Measurements from ENCODE around the gene ADRA2B. TPM values are rescaled to one million over a fixed set of nuclear protein-coding genes. Genes with fewer than 3 reads are reported as not detected.
"Not testable (repeated sequence)": the region's sequence is repeated elsewhere in the genome, so short reads cannot be mapped to it uniquely, and the experiment has no call there.

Gene ADRA2B
- total and polyA plus RNA-seq, 2 donors (not counting 3 experiments of a cell fraction or from before 2014, with no cell fraction given), result not detected

DNA sequence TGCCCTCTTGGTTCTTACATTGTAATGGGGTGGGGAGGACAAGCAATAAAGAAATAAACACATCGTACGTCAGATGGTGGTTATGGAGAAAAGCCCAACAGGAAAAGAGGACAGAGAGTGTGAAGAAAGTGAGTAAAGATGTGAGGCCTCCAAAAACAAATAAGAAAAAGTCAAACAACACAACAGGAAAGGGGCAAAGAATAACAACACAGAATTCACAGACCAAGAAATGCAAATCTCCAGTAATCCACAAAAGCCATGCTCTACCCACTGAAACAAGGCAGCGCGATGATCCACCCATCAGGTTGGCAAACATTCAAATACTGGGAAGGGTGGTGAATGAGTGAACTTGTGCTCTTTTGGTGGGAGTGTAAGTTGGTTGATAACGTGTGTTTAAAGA is 45.5 kb upstream of the ADRA2B start:
- no peak overlapping the region for H3K4me2 ChIP-seq (ENCODE audit: insufficient read depth, low read length)
- ChIA-PET POLR2A (no interaction called here), CTCF (interaction anchor here (2.0 kb wide), 1 partner anchor 13 kb away, joined by 16 read pairs; no protein-coding TSS in a partner anchor)
- no peak overlapping the region for H3K4me3 ChIP-seq (replicated peaks in 1 of 3; ENCODE audit: insufficient read depth in 1 of 3, low read depth in 1 of 3, low read length in 3 of 3)
- no TSS peak for BruUV-seq (replicated peaks)
- no peaks in the 10 kb centered on the region for H4K20me1 ChIP-seq (replicated peaks; ENCODE audit: control insufficient read depth, extremely low read depth, insufficient read depth, low read length)
- no peaks in the 10 kb centered on the region for H3K9me3 ChIP-seq (replicated peaks; ENCODE audit: control insufficient read depth, insufficient read depth, low read length)
- H3K9me1 ChIP-seq (replicated peaks; ENCODE audit: control insufficient read depth, extremely low read depth, insufficient read depth, low read length), result no peaks in the 10 kb centered on the region
- no peak overlapping the region for H3K9ac ChIP-seq (replicated peaks; ENCODE audit: extremely low read depth, insufficient read depth, low read length)
- no peaks in the 10 kb centered on the region for H3K4me1 ChIP-seq (ENCODE audit: control insufficient read depth, extremely low read depth, insufficient read depth, low read length)
- no peak overlapping the region for H3K27ac ChIP-seq (ENCODE audit: insufficient read depth, low read depth, low read length)
- TF ChIP-seq MYC (IDR thresholded peaks at IDR 0.05; ENCODE audit: low read depth, low read length) (no peak), GATA2 (IDR thresholded peaks at IDR 0.05; ENCODE audit: insufficient read depth, insufficient read length, low read depth, low read length) (no peak), POLR2AphosphoS5 (IDR thresholded peaks at IDR 0.05; ENCODE audit: insufficient read depth, low read depth, low read length) (no peak)
- TF ChIP-seq, protein P1, sequence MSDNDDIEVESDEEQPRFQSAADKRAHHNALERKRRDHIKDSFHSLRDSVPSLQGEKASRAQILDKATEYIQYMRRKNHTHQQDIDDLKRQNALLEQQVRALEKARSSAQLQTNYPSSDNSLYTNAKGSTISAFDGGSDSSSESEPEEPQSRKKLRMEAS (IDR thresholded peaks at IDR 0.05; ENCODE audit: insufficient read depth, insufficient read length), result no peak
- H3K79me2 ChIP-seq (ENCODE audit: control insufficient read depth, insufficient read depth, low read length), result no peaks in the 10 kb centered on the region
- dilution Hi-C loops (cut with MboI; ENCODE audit: extremely low pct_ligation_motif_present, low sequenced_read_pairs) (no loop called here), intact Hi-C loops (cut with micrococcal nuclease) (no loop called here)
- DNase-seq (ENCODE audit: low read depth, low spot score), result no peak
- FAIRE-seq, result no peak
- no peaks in the 10 kb centered on the region for H3K36me3 ChIP-seq (ENCODE audit: control insufficient read depth in 2 of 2, extremely low read depth in 1 of 2, insufficient read depth in 2 of 2, low read length in 2 of 2)
- no peak overlapping the region for H2AFZ ChIP-seq (ENCODE audit: low read depth, low read length)
- peaks cover 0 to 6% of the 10 kb centered on the region in 2 experiments for H3K27me3 ChIP-seq (ENCODE audit: control insufficient read depth in 2 of 2, insufficient read depth in 2 of 2, low read length in 2 of 2)

DNA sequence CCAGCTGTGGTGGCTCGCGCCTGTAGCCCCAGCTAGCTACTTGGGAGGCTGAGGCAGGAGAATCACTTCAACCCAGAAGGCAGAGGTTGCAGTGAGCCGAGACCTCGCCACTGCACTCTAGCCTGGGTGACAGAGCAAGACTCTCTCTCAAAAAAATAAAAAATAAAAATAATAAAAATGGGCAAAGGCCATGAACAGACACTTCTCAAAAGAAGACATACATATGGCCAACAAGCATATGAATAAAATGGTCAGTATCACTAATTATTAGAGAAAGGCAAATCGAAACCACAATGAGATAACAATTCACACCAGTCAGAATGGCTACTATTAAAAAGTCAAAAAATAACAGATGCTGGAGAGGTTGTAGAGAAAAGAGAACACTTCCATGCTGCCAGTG is 44.0 kb upstream of the ADRA2B start:
- H3K27me3 ChIP-seq (ENCODE audit: control insufficient read depth in 2 of 2, insufficient read depth in 2 of 2, low read length in 2 of 2); H3K9ac ChIP-seq (replicated peaks; ENCODE audit: extremely low read depth, insufficient read depth, low read length); H3K36me3 ChIP-seq (ENCODE audit: control insufficient read depth in 2 of 2, extremely low read depth in 1 of 2, insufficient read depth in 2 of 2, low read length in 2 of 2); POLR2A ChIA-PET; H3K27ac ChIP-seq (ENCODE audit: insufficient read depth, low read depth, low read length); H2AFZ ChIP-seq (ENCODE audit: low read depth, low read length); H3K9me1 ChIP-seq (replicated peaks; ENCODE audit: control insufficient read depth, extremely low read depth, insufficient read depth, low read length); DNase-seq (ENCODE audit: low read depth, low spot score); H3K4me2 ChIP-seq (ENCODE audit: insufficient read depth, low read length); dilution Hi-C loops (cut with MboI; ENCODE audit: extremely low pct_ligation_motif_present, low sequenced_read_pairs); H3K79me2 ChIP-seq (ENCODE audit: control insufficient read depth, insufficient read depth, low read length); H3K9me3 ChIP-seq (replicated peaks; ENCODE audit: control insufficient read depth, insufficient read depth, low read length); intact Hi-C loops (cut with micrococcal nuclease); CTCF ChIA-PET; FAIRE-seq; BruUV-seq (replicated peaks); H3K4me3 ChIP-seq (replicated peaks in 1 of 3; ENCODE audit: insufficient read depth in 1 of 3, low read depth in 1 of 3, low read length in 3 of 3); H4K20me1 ChIP-seq (replicated peaks; ENCODE audit: control insufficient read depth, extremely low read depth, insufficient read depth, low read length); H3K4me1 ChIP-seq (ENCODE audit: control insufficient read depth, extremely low read depth, insufficient read depth, low read length): not testable (repeated sequence)

Measured in endothelial cell of umbilical vein (primary cell).